GF-D8 (cell line): ENCODE measurements around the gene FXYD6.

ENCODE experiments used
- DNase-seq: peaks from one replicate; lab custom pipeline; 2025; lab: John Stamatoyannopoulos, UW

Gene FXYD6

DNA sequence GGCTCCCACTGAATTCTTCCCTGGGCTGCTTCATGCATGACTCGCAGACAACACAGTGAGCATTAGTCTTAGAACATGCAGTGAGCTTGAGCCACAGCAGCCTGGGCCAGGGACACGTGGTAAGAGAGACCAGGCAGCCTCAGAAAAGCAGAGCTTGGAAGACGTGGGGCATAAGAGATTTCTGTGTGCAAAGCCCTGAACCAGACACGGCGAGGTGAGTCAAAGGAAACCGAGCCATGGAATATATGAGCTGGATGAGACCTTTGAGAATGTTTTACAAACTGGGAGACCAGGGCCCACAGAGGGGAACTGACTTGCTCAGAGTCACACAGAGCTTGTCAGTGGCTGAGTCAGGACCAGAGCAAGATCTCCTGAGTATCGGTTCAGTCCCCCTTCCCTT lies 8.5 kb upstream of the FXYD6 start:
- no peak for DNase-seq

DNA sequence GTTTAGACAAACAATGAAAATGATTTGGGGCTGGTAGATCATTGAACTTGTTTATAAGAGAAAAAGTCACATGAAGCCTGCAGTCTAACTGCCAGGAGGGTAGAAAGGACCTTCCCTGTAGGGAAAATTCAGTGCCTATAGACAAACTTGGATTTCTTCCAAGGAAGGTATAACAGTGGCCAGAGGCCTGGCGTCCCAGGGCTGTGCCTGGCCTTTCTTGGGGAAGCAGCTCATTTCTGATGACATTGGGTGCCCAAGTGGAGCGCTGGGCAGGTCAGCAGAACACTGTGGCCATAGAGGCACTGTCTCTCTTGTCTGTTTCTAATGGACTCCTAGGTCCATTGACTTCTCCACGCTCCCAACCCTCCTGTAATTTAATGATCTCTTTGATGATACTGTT lies 6.6 kb upstream of the FXYD6 start:
- no peak for DNase-seq

DNA sequence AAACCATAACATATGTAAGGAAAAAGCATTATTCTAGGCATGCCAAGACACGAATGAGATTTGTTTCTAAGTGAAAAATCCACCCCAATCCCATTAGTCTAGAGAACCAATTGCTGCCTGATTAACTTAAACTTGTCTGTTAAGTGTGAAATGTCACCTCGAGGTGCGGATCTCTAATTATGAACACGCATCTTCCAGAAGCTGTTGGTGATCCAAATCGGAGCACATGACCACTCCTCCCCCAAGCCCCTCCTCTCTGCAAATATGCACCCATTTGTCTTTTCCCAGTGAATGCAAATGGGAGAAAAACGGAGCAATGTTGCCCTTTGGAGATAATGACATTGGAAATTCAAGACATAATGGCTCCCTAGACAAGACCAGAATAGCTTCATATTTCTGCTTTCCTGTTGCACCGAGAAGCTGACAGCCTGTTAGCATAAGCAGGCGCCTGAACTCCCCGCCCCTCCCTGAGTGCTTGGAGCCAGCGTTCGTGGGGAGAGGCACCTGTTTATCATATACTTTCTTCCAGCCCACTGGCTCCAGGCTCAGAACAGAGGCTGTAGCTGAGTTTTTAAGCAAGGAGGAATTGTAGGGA lies 6.0 kb upstream of the FXYD6 start:
- DNase-seq, result no peak

DNA sequence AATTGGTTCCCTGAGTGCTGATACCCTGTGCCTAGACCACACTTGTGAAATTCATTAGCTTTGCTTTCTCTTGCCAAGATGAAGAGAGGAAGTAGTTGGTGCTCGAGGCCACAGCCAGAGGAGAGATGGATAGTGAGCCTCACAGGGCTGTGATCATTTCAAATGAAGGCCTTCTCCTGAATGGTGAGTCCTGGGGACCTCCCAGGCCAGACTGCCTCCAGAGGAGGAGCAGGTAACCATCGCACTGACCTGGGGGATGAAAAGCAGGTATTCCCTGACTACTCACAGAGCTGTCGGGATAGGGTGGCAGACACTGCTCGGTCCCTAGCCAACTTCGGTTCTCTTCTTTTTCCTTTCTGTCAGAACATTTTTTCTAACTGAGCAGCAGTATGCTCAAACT lies 4.8 kb upstream of the FXYD6 start:
- DNase-seq, result no peak

DNA sequence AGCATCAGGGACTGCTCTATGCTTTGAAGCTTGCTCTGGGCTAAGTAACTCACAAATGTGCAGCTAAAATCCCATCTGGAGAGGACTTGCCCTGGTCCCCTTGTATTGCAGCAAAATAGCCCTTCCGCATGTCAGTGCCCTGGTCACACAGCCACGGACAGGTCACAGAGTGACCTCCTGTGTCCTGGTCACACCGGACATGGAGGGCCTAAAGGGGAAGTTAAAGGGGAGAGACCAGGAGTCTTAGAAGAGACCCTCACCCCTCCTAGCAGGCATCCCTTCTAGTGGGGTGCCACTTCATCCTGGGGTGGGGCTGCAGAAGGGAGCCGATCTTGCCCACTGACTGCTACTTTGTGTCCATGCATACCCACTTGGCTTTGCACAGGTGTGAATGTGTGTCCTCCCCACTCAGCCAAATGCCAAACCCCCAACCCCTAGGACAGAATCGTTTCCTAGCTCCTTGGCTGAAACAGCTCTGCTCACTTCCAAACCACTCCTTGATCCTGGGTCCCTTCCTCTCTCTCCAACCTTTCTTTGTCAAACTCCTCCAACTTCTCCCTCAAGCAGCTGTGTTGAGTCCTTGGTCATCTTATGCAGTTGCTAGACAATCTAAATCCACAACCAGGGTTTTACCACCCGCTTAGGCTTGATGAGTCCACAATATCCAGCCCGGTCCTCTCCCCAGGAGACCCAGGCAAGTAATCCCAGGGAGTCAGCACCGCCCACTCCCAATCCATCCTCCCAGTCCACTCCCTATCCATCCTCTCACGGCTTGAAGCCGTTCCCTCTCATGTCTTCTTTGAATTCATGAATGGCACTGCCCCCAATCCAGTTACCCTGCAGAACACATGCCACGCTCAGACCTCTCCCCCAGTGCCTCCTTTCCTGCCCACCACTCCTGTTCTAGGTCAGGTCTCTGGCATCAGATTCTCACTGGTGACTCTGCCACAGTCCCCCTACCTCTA lies 3.3 kb upstream of the FXYD6 start:
- no peak for DNase-seq

DNA sequence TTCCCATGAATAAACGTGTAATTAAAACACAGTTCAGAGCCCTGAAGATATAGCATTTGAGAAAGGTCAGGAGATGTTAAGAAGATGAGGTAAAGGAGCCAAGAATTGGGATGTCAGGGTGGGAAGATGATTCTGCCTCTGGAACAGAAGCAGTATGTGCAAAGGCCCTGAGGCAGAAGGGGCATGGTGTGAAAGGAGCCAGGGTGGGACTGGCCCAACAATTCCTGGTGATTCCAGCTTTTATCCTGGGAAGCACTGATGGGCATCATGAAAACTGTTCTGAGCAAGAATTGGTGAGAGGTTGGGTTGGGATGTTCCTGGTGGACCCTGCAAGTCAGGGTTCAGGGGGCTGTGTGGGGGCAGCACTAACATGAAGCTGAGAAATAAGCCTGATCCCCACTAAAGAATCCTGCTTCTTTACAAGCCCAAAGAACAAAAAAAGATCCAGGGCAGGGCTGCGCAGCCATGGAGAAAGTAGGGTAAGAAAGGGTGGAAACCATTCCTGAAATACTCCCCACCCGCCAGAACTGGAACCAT lies 2.5 kb upstream of the FXYD6 start:
- DNase-seq, result no peak

DNA sequence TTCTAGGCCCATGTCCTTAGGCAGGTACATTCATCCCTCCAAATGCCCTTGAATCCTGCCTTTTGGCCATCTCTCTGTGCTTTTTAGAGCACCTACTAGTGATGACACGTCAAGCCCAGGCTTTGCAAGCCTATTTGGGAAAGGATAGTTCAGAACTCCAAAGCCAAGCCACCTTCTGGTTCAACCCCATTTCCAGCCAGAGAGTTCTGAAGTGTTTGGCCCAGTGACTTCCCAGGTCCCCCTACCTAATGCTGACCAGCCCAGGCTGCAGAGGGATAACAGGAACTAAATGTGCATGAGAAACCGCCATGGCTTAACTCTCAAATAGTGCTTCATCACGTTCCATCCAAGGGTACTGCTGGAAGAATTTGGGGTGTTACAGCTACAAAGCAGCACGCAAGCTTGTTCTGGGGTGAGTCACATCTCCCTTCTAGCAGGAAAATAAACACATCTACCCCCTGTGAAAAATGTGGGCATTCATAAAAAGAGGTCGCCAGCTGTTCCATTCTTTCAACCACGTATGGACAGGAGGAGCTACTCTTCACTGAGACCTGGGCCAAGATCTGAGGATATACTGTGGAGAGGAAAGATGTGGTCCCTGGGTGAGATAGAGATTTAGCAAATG lies 2.0 kb upstream of the FXYD6 start:
- DNase-seq, result no peak

DNA sequence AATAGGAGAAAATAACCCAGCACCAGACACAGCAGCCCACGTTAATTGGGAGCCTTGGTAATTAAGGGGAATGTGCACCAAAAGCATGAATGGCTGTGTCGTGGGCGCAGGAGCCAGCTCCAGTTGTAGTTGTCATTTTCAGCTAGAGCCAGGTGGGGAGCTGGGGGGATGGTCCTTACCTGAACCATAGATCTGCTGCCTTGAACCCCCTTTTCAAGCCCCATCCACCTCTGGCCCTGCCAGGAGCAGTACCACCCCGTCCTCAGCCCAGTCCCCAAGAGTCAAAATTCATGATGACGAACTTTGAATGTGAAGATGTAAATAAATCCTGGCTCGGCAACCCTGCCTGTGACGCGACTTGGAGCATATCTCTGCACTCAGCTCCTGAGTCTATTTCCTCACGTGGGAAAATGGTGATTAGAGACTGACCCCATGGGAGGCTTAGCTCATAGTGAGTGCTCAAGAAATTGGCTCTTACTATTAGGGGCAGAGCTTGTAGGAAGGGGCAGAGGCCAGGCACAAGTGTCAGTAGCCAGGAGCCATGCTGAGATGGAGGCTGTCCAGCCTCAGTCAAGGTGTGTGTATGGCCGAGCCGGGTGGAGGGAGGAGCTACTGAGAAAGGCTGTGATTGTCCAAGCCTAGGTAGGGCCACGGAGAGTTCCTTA lies 794 bp upstream of the FXYD6 start:
- no peak for DNase-seq

DNA sequence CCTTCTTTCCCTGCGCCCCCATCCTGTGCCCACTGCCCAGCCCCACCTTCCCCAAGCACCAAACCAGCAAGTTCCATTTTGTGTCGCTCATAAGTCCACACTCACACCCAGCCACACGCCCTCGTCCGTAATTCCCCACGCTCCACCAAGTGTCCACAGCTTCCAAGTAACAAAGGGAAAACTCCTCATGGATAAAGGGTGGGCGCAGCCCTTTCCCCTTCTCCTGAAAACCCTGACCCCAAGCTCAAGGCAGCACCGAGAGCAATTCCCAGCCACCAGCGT lies 458 bp downstream of the FXYD6 start:
- DNase-seq, result no peak

DNA sequence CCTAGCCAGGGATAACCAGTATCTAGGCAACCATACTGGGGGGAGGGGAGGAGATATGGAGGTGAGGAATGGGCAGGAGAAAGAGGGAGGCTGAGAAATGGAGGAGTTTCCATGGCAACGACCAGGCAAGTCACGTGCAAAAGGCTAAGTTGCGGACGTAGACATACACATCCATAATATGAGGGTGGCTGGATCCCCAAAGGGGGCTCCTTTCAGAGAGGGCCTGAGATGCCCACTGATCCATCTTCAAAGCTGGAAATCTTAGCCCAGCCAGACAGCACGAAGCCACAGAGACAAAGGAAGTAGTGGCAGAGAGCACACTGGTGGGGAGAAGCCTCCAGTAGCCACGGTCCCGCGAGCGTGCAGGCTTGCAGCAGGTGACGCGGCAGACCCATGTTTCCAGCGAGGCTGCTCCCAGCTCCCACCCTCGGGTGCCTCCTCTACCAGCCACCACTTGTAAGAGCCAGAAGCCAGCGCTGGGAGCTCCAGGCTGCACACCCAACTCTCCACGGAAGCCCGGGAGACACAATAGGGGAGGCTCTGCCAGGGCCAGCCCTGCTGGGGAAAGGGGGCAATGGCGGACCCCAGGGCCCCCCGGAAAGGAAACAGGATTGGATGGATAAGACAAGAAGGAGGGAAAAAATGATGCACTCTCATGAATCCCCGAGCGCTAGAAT lies 938 bp downstream of the FXYD6 start:
- DNase-seq, result no peak

DNA sequence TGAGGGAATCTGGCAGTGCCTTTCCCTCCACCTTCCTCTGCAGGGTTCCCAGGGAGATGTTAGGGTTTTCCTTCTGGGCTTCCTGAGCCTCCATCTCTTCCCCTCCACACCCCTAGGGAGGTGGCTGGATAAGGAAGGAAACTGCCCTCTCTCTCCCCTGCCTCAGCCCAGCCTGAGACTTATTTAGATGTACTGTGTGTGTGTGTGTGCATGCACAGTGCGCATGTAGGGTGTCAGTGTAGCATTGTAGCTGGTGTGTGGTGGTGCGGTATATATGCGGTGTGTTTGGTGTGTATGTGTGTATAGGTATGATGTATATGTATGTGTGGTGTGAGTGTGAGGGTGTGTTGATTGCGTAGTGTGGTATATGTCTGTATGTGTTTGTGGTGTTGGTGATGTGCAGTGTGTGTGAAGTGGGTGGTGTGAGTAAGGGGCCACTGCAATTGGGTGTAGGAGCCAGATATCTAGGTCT lies 1.5 kb downstream of the FXYD6 start:
- no peak for DNase-seq

DNA sequence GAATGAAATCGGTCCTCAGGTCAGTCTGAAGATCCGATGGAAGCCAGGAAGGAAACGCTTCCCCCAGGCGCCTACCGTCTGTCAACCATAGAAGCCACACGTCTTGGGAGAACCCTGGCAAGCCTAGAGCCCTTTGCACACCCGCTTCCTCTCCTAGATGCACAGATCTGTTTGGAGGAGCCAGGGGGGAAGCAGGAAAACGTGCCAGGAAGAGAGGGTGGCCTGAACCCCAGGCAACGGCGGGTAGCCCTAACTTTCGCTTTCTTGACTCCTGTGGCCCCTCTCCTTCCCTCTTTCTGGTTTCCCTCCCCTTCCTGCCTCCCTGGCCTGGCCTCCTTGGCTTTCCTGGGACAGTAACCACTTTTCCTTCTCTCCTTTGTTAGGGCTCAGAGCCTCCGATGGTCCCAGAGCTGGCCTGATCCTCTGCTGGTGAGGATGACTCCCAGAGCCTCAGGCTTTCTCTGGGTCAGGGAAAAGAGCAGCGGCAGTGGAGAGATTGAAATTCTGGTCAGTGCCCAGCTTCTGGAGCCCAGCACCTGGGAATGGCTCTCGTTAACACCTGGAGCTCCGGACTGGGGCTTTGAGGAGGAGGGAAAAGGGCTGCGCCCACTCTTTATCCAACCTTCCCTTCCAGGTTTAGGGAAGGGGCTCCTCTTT lies 2.1 kb downstream of the FXYD6 start:
- DNase-seq, result no peak

DNA sequence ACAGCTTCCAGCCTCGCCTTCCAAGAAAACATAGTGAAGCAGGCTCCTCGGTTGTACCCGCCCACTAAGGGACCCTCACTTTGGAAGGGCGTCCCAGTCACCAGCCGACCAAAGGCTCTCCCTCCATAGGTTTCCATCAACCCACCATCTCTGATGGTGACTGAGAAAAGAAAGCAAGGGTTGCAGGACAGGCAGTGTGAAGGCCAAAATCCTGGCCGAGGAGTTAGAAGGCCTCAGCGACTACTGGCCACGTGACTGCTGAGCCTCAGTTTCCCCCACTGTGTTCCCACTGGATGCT lies 2.7 kb downstream of the FXYD6 start:
- no peak for DNase-seq

DNA sequence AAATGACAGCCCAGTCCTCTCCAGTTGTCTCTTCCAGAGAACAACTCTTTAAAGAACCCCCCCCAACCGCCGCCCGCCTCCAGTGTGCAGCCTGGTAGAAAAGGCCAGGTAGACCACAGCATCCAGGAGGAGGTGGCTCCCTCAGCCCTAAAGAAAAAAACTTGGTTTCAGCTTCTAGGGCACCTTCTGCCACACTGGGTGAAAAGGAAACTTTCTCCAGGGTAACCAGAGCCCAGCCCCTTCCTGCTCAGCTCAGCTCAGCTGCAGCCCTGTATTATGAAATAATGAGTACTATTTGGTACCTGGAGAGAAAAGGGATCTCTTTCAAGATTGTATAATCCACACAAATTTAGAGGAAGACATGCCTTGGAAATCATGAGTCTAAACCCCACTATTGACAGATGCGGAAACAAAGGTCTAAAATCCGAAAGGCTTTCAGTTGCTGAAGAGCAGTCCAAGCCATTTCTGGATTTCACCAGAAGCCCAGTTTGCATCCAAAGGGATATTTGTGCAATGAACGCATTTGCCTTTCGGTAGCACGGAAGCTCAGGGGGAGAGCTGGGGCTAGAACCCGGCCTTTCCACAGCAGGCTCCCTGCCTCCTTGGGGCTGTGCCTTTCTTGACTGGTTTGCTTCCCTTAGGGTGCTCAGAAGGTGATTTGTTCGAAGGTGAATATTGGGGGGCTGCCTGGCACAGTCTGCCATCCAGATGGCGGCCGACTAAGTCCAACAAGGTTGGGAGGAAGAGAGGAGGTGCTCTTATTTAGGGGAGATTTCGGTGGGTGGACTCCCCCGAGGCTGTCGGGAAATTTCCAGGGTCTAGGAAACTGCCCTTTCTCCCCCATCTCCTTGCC lies 3.3 kb downstream of the FXYD6 start:
- no peak for DNase-seq

DNA sequence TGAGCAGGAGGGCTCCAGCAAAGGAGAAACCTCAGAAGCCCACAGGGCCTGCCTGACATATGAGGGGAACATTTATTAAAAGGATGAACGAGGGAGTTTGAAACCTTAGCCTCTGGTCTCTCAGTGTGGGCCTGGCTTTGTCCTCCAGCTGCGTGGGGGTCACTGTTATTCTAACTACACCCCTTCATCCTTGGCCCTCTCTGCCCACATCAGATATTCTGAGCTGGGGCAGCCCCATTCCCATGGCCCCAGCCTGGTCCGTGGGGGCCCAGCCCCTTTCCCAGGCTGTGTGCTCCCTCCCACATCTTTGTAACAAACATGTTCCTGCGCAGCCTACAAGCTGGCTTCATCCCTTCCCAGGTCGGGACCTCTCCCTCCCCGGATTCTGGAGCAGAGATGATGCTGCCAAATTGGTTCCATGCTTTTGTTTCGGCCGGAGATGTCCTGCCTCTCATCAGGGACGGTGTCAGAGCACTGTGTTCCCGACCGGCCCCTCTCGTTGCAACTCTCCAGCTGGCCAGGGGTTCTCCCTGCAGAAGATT lies 4.0 kb downstream of the FXYD6 start:
- DNase-seq, result no peak

DNA sequence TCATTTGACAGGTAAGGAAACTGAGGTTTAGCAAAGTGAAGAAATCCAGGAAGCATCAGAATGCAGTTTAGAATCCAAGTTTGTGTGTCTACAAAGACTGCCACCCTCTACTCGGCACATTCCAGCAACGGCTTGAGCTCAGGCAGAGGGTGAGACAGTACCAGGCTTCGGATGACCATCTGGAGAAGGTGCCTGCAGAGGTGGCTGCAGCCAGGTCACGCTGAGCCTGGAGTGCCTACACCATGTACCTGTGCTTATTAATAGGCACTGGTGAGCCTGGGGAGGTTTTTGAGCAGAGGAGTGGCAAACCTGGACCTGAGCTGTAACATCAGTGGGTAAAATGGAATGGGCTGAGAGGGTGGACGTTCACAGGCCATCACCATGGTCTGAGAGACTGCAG lies 4.7 kb downstream of the FXYD6 start:
- DNase-seq, result no peak

DNA sequence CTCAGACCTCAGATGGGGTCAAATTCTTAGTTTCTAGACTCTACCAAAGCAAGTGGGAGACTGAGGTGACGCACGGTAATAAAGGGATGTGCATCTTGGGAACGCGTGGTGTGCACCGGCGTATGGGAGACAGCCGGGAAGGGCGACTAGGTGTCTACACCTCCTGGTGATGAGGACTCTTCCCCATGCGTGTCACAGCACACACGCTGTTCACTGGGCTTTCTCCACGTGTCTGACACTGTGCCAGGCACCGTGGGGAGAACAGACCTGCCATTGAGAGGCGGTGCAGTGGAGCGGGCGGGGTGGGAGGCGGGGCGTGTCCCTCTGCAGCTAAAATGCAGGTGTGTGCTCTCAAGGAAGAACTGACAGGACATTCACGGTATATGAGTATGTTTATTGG lies 5.3 kb downstream of the FXYD6 start:
- no peak for DNase-seq

DNA sequence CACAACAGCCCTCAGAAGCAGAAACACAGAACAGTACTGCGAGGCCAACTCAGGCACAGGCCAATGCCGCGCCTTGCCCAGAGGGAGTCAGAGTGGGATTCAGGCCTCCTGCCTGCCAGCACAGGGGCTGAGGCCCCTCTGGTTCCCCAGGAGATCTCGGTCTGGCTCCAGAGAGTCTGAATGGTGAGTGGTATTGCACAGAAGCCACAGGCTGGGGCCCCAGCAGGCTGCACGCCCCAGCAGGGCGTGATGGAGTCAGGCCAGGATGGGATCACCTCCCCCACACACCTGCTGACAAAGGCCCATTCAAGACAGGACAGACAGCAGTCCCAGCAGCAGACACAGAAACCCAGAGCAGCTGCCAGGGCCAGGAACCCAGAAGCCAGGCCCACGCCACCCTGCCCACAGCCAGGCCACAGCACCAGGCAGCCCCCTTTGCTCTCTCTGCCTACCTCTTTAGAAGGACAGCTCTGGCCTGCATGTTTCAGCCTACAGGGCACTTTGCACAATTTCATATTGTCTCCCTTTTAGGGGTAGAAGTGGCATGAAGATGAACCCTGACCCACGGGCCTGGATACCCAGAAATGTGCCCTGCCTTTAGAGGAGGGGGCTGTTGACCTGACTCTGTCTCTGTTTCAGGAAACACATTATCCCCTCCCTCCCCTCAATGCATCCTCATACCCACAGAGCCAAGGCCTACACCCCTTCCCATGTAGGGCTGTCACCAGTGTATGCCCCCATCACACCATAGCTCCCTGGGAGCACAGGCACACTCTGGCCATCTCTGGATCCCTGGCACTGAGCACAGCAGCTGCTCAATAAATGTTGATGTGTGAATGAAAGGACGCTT lies 6.1 kb downstream of the FXYD6 start:
- no peak for DNase-seq

DNA sequence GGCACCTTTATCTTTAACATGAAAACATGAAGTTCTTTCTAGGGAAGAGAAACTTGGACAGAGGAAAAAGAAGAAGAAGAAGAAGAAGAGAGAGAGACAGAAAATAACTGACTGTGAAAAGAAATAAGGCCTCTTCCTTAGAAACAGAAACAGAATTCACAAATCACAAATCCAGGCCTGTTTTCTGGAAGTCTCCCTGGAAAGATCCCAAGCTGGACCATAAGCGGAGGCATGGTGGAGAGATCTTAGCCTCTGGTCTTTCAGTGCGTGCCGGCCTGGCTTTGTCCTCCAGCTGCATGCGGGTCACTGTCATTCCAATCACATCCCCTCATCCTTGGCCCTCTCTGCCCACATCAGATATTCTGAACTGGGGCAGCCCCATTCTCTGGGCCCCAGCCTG lies 6.9 kb downstream of the FXYD6 start:
- DNase-seq, result no peak
